Subcutaneous adipose tissue (tissue), 4 donors: ENCODE results near the gene SIAH3. TPM values are rescaled to one million over a fixed set of nuclear protein-coding genes. Genes with fewer than 3 reads are reported as not detected.

ENCODE experiments used
- CTCF ChIP-seq: fragments of 450-650 bp; IDR thresholded peaks from one replicate; pipeline ENCODE4 v1.5.1; 2016; ENCODE audit warnings: low read depth, mild to moderate bottlenecking, control low read depth, antibody characterized with exemption, moderate library complexity
- total RNA-seq, 4 donors: library from RNA; depleted of rRNA; stranded (reverse); fragments of >200 nt; gene quantifications; one replicate each; pipeline ENCODE4 v1.1.0, GENCODE V29; 2016

SIAH3 gene
- total RNA-seq, 4 donors from 2014 or later, result not detected

- no peak for TF ChIP-seq CTCF
These were observed 9.8 kb upstream of the SIAH3 start for GRCh38 chr13:45861322-45861721.

GRCh38 chr13:45860240-45860639 lies 8.7 kb upstream of the SIAH3 start:
- no peak for TF ChIP-seq CTCF

GRCh38 chr13:45859705-45860104 lies 8.2 kb upstream of the SIAH3 start:
- TF ChIP-seq CTCF, result no peak

GRCh38 chr13:45852494-45852893 lies 941 bp upstream of the SIAH3 start:
- TF ChIP-seq CTCF, result no peak

- TF ChIP-seq CTCF, result no peak
These were observed 403 bp upstream of the SIAH3 start for GRCh38 chr13:45851956-45852355.

GRCh38 chr13:45850027-45850613 lies 1.4 kb downstream of the SIAH3 start:
- no peak for TF ChIP-seq CTCF

GRCh38 chr13:45849408-45849807 lies 2.1 kb downstream of the SIAH3 start:
- TF ChIP-seq CTCF, result no peak
